Thyroid gland (tissue), 4 donors: Measurements from ENCODE around the gene DLGAP1. TPM values are rescaled to one million over a fixed set of nuclear protein-coding genes. Genes with fewer than 3 reads are reported as not detected.

Source experiments
- DNase-seq, 2 donors: peaks; one replicate each; pipeline ENCODE4 v3.0.0-alpha.2; 2019
- H3K27ac ChIP-seq, 3 donors: fragments of 200-600 bp; sonication (generic); 1 replicate in 2 of 3; 2 replicates in 1 of 3; pipeline ENCODE4 v1.5.1; 2016 to 2019; ENCODE audit warnings: mild to moderate bottlenecking in 1 of 3, moderate library complexity in 1 of 3
- H3K27me3 ChIP-seq: fragments of 200-600 bp; sonication (generic); one replicate; pipeline ENCODE4 v1.5.1; 2019
- H3K36me3 ChIP-seq, 2 donors: fragments of 200-600 bp; sonication (generic); one replicate each; pipeline ENCODE4 v1.5.1; 2016 to 2019
- H3K4me1 ChIP-seq, 2 donors: fragments of 200-600 bp; sonication (generic); one replicate each; pipeline ENCODE4 v1.5.1; 2017 to 2019
- H3K4me3 ChIP-seq, 3 donors: fragments of 200-600 bp; sonication (generic); replicated peaks in 1 of 3; 1 replicate in 2 of 3; 2 replicates in 1 of 3; pipeline ENCODE4 v1.5.1; 2016; ENCODE audit warnings: mild to moderate bottlenecking in 1 of 3
- H3K9me3 ChIP-seq: fragments of 200-600 bp; sonication (generic); one replicate; pipeline ENCODE4 v1.5.1; 2017
- POLR2A ChIP-seq, 2 donors: fragments of 450-650 bp; IDR thresholded peaks; one replicate each; pipeline ENCODE4 v1.6.1; 2017; ENCODE audit warnings: antibody characterized with exemption in 2 of 2, mild to moderate bottlenecking in 2 of 2, moderate library complexity in 1 of 2
- WGBS, 2 donors: methylation state at CpG; one replicate each; pipeline ENCODE4 v1.1.5; 2017; 5-methylcytosine and 5-hydroxymethylcytosine counted together
- intact Hi-C: fragments of 100-400 bp; cut with DNase I; formaldehyde crosslinking; loops from one replicate; pipeline ENCODE4 v1.15.1; 2023
- total RNA-seq, 4 donors: library from RNA; depleted of rRNA; stranded (reverse); fragments of >200 nt; gene quantifications; one replicate each; pipeline ENCODE4 v1.2.3, GENCODE V29; 2016
- TF ChIP-seq, protein P1 (sequence below), 6 experiments: fragments of 200-600 bp in 3 of 6; fragments of 450-650 bp in 3 of 6; sonication (generic) in 3 of 6; IDR thresholded peaks; one replicate each; pipeline ENCODE4 v1.5.1; 2016 to 2019; ENCODE audit warnings: antibody characterized with exemption in 6 of 6, mild to moderate bottlenecking in 2 of 6, inconsistent platforms in 1 of 6, moderate library complexity in 1 of 6

Gene DLGAP1
- total RNA-seq, 4 donors from 2014 or later, result 0.25 to 2.7 (median 0.77) TPM

DNA sequence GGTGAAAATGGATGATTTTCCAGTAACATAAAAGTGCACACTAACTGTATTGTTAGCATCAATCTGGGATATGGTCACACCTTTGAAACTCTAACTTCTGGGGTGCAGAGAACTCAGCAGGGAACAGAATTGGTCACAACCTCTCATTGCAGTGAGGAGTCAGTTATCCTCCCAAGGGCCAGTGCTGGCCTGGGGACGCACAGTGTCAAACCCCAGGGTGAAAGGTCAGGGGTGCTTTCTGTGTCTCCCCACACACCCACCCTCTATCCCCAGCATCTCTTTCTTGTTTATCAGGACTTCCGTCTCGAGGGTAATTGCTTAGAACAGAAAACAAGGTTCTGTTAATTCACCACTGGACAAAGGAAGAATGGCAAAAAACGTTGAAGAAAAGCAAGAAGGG, 208.7 kb downstream of the DLGAP1 start:
- Histone ChIP-seq H3K27me3 (no peaks in the 10 kb centered on the region), H3K4me1 (no peaks in the 10 kb centered on the region), H3K36me3 (no peaks in the 10 kb centered on the region), H3K27ac (no peak overlapping the region), H3K9me3 (no peaks in the 10 kb centered on the region), H3K4me3 (no peak overlapping the region)
- no peak for DNase-seq
- WGBS, 2 donors, result 64 to 66% methylated on average over 4 of the region's 4 CpGs
- intact Hi-C loops, result no loop called here
- TF ChIP-seq, protein P1, sequence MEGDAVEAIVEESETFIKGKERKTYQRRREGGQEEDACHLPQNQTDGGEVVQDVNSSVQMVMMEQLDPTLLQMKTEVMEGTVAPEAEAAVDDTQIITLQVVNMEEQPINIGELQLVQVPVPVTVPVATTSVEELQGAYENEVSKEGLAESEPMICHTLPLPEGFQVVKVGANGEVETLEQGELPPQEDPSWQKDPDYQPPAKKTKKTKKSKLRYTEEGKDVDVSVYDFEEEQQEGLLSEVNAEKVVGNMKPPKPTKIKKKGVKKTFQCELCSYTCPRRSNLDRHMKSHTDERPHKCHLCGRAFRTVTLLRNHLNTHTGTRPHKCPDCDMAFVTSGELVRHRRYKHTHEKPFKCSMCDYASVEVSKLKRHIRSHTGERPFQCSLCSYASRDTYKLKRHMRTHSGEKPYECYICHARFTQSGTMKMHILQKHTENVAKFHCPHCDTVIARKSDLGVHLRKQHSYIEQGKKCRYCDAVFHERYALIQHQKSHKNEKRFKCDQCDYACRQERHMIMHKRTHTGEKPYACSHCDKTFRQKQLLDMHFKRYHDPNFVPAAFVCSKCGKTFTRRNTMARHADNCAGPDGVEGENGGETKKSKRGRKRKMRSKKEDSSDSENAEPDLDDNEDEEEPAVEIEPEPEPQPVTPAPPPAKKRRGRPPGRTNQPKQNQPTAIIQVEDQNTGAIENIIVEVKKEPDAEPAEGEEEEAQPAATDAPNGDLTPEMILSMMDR (IDR thresholded peaks at IDR 0.05), result no peak
- TF ChIP-seq POLR2A (IDR thresholded peaks at IDR 0.05), result no peak

DNA sequence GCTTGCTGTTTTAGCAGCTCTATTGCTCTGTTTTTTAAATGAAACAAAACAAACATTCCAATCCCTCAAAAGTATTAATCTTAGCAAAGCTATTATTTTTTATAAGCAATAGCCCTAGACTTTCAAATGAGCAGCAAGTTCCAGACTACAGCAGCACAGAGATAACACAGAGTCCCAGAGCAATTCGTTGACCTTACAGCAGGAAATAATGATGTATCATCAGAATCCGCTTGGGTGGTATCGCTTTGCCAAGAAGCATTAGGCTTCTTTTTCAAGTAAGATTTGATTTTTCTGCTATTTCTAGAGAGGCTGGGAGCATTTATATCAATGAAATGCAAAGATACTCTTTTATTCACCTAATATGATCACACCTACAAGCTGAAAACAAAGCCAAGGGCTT, 209.7 kb downstream of the DLGAP1 start:
- TF ChIP-seq POLR2A (IDR thresholded peaks at IDR 0.05), result no peak
- TF ChIP-seq, protein P1 (IDR thresholded peaks at IDR 0.05), result no peak
- Histone ChIP-seq H3K4me3 (no peak overlapping the region), H3K4me1 (no peaks in the 10 kb centered on the region), H3K27me3 (no peaks in the 10 kb centered on the region), H3K27ac (no peak overlapping the region), H3K9me3 (no peaks in the 10 kb centered on the region), H3K36me3 (no peaks in the 10 kb centered on the region)
- intact Hi-C loops, result no loop called here
- 64 to 71% methylated on average over 3 of the region's 3 CpGs for WGBS, 2 donors
- DNase-seq, result no peak

DNA sequence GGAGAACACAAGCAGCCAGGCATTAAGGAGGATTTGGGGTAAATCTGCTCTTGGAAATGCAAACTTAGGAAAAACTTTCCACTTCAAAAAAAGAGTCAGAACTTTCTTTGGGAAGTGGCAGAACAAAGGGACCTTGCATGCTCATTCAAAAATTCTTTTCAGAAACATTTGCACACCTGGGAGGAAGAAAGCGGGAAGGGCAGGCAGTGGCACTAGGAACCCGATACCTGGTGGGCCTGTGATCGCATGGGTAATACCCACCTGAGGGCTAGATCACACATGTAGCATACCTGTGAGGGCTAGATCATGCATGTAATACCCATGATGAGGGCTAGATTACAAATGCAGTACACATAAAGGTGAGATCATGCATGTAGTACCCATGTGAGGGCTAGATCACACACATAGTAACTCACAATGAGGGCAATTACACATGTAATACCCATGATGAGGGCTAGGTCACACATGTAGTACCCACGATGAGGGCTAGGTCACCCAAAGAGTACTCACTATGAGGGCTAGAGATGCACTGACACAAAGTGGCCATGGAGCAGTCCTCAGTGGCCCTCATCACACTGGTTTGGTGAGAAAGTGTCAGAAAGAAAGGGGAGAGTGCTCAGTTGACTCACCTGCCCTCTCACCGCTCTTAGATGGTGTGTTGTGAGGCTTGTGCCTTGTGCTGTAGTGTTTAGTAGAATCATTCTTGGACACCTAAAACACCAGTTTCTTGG, 212.5 kb downstream of the DLGAP1 start:
- no peak overlapping the region for H3K4me3 ChIP-seq
- H3K27ac ChIP-seq, result no peak overlapping the region
- H3K36me3 ChIP-seq, result no peaks in the 10 kb centered on the region
- WGBS, 2 donors, result 87 to 93% methylated on average over 5 of the region's 5 CpGs
- H3K9me3 ChIP-seq, result no peaks in the 10 kb centered on the region
- H3K4me1 ChIP-seq, result no peaks in the 10 kb centered on the region
- intact Hi-C loops, result no loop called here
- no peaks in the 10 kb centered on the region for H3K27me3 ChIP-seq
- no peak for DNase-seq
- TF ChIP-seq POLR2A (IDR thresholded peaks at IDR 0.05), result no peak
- TF ChIP-seq, protein P1 (IDR thresholded peaks at IDR 0.05), result no peak

DNA sequence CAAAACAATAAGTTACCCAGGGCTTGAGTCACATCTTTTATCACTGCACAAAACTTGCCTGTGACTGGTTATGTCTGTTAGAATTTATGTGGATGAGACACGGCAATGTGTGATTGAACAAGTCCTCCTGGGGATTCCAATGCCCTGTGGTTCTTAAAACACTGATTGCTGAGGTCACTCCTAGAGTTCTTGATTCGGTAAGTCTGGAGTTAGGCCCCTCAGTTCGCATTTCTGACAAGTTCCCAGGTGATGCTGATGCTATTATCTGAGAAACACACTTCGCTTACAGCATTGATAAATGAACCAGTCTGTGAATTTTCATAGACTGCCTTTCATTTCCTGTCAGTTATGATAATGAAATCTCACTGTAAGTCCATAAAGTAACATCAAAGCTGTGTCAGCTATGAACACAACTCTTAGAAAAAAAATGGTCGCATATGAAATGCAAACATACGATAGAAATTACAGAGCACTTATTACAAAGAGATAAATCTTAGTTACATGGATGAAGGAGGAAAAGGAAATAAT, 214.0 kb downstream of the DLGAP1 start:
- no peak overlapping the region for H3K27ac ChIP-seq
- WGBS, 2 donors, result 65 to 69% methylated on average over 6 of the region's 6 CpGs
- H3K36me3 ChIP-seq, result no peaks in the 10 kb centered on the region
- no peaks in the 10 kb centered on the region for H3K27me3 ChIP-seq
- no peaks in the 10 kb centered on the region for H3K4me1 ChIP-seq
- intact Hi-C loops, result no loop called here
- TF ChIP-seq POLR2A (IDR thresholded peaks at IDR 0.05), result no peak
- TF ChIP-seq, protein P1 (IDR thresholded peaks at IDR 0.05), result no peak
- no peak for DNase-seq
- no peak overlapping the region for H3K4me3 ChIP-seq
- H3K9me3 ChIP-seq, result no peaks in the 10 kb centered on the region

GRCh38 chr18:4238966-4239365, 216.1 kb downstream of the DLGAP1 start:
- H3K27ac ChIP-seq, result no peak overlapping the region
- no peaks in the 10 kb centered on the region for H3K9me3 ChIP-seq
- intact Hi-C loops, result no loop called here
- no peak overlapping the region for H3K4me3 ChIP-seq
- TF ChIP-seq, protein P1 (IDR thresholded peaks at IDR 0.05), result no peak
- no peak for TF ChIP-seq POLR2A (IDR thresholded peaks at IDR 0.05)
- no peaks in the 10 kb centered on the region for H3K27me3 ChIP-seq
- no peak for DNase-seq
- WGBS, 2 donors, result 54 to 92% methylated on average over 1 of the region's 1 CpG
- no peaks in the 10 kb centered on the region for H3K36me3 ChIP-seq
- no peaks in the 10 kb centered on the region for H3K4me1 ChIP-seq
